ENCODE results near the gene ASB16. TPM values are rescaled to one million over a fixed set of nuclear protein-coding genes. Genes with fewer than 3 reads are reported as not detected.

Gene ASB16
- total and polyA plus RNA-seq, 9 of the 15 experiments (the other 6 are each of a cell fraction or from before 2014, with no cell fraction given), result 0.03 to 0.07 TPM; not detected in 7

DNA sequence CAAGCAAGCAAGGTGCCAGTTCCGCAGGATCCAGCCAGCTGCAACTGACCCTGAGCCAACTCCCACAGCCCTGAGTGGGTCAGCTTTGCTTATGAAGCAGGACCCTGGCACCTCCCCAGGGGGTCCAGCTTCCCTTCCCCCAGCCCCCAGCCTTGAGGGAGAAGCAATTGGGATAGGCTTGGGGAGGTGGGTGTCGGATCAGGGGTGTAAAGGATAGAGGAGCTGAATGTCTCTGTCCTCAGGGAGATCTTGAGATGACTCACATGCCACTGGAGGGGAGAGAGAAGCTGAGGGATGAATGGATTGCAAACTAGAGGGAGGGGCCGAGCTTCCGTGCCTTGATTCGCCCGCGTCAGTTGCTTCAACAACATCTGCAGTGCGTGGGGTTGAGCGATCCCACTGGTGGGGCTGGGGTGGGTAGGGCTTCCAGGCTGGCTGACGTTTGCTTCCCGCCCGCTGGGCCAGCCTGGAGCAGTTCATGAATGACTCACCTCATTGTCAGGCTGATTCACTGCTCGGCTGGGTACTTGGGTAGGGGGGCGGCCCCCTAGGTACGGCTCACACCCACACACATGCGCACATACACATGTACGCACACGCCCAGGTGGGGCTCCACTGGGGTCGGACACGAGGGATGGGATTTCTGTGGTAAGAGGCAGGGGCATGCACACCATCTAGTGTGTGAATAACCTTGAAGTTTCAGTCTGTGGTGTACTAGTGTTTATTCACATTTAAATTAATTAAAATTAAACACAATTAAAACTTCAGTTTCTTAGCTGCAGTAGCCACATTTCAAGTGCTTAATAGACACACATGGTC, 32.4 kb upstream of the ASB16 start (continued):
- TF ChIP-seq, protein P1, sequence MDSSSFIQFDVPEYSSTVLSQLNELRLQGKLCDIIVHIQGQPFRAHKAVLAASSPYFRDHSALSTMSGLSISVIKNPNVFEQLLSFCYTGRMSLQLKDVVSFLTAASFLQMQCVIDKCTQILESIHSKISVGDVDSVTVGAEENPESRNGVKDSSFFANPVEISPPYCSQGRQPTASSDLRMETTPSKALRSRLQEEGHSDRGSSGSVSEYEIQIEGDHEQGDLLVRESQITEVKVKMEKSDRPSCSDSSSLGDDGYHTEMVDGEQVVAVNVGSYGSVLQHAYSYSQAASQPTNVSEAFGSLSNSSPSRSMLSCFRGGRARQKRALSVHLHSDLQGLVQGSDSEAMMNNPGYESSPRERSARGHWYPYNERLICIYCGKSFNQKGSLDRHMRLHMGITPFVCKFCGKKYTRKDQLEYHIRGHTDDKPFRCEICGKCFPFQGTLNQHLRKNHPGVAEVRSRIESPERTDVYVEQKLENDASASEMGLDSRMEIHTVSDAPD (CRISPR knock-in tag; IDR thresholded peaks at IDR 0.05), result no peak
- no peak for TF ChIP-seq ZNF197 (CRISPR knock-in tag; IDR thresholded peaks at IDR 0.05; ENCODE audit: low read depth)
- TF ChIP-seq, protein P2, sequence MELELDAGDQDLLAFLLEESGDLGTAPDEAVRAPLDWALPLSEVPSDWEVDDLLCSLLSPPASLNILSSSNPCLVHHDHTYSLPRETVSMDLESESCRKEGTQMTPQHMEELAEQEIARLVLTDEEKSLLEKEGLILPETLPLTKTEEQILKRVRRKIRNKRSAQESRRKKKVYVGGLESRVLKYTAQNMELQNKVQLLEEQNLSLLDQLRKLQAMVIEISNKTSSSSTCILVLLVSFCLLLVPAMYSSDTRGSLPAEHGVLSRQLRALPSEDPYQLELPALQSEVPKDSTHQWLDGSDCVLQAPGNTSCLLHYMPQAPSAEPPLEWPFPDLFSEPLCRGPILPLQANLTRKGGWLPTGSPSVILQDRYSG (tag; conservative IDR thresholded peaks at IDR 0.05; ENCODE audit: low read depth), result no peak
- TF ChIP-seq ETV1 (tag; conservative IDR thresholded peaks at IDR 0.05; ENCODE audit: low read depth), result no peak
- TF ChIP-seq FOXJ3 (CRISPR knock-in tag; IDR thresholded peaks at IDR 0.05), result no peak
- TF ChIP-seq, protein P3, sequence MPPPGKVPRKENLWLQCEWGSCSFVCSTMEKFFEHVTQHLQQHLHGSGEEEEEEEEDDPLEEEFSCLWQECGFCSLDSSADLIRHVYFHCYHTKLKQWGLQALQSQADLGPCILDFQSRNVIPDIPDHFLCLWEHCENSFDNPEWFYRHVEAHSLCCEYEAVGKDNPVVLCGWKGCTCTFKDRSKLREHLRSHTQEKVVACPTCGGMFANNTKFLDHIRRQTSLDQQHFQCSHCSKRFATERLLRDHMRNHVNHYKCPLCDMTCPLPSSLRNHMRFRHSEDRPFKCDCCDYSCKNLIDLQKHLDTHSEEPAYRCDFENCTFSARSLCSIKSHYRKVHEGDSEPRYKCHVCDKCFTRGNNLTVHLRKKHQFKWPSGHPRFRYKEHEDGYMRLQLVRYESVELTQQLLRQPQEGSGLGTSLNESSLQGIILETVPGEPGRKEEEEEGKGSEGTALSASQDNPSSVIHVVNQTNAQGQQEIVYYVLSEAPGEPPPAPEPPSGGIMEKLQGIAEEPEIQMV (tag; conservative IDR thresholded peaks at IDR 0.05; ENCODE audit: low read depth), result no peak
- TF ChIP-seq RB1 (IDR thresholded peaks at IDR 0.05; ENCODE audit: low read depth), result peak; percentile 91
- peak; percentile 83 for TF ChIP-seq SMARCC2 (IDR thresholded peaks at IDR 0.05; ENCODE audit: low read depth)
- no peak for TF ChIP-seq KDM5B (IDR thresholded peaks at IDR 0.05; ENCODE audit: insufficient replicate concordance, low read depth, low read length)
- no peak for TF ChIP-seq CREBBP (IDR thresholded peaks at IDR 0.05; ENCODE audit: low read depth, low read length)
- TF ChIP-seq TAF9B (IDR thresholded peaks at IDR 0.05; ENCODE audit: partially characterized antibody), result peak; percentile 88
- TF ChIP-seq, protein P4, sequence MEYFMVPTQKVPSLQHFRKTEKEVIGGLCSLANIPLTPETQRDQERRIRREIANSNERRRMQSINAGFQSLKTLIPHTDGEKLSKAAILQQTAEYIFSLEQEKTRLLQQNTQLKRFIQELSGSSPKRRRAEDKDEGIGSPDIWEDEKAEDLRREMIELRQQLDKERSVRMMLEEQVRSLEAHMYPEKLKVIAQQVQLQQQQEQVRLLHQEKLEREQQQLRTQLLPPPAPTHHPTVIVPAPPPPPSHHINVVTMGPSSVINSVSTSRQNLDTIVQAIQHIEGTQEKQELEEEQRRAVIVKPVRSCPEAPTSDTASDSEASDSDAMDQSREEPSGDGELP (CRISPR knock-in tag; IDR thresholded peaks at IDR 0.05; ENCODE audit: borderline replicate concordance), result peak; percentile 93
- peak; percentile 85 for TF ChIP-seq SMARCA4 (IDR thresholded peaks at IDR 0.05)
- TF ChIP-seq NFYB (IDR thresholded peaks at IDR 0.05; ENCODE audit: extremely low read depth, insufficient read length), result no peak
- TF ChIP-seq RBM25 (IDR thresholded peaks at IDR 0.05; ENCODE audit: low read depth, low read length, severe bottlenecking), result no peak
- no peak for TF ChIP-seq KLF16 (IDR thresholded peaks at IDR 0.05)
- TF ChIP-seq HCFC1 (IDR thresholded peaks at IDR 0.05; ENCODE audit: low read depth, low read length), result no peak
- TF ChIP-seq, protein P5, sequence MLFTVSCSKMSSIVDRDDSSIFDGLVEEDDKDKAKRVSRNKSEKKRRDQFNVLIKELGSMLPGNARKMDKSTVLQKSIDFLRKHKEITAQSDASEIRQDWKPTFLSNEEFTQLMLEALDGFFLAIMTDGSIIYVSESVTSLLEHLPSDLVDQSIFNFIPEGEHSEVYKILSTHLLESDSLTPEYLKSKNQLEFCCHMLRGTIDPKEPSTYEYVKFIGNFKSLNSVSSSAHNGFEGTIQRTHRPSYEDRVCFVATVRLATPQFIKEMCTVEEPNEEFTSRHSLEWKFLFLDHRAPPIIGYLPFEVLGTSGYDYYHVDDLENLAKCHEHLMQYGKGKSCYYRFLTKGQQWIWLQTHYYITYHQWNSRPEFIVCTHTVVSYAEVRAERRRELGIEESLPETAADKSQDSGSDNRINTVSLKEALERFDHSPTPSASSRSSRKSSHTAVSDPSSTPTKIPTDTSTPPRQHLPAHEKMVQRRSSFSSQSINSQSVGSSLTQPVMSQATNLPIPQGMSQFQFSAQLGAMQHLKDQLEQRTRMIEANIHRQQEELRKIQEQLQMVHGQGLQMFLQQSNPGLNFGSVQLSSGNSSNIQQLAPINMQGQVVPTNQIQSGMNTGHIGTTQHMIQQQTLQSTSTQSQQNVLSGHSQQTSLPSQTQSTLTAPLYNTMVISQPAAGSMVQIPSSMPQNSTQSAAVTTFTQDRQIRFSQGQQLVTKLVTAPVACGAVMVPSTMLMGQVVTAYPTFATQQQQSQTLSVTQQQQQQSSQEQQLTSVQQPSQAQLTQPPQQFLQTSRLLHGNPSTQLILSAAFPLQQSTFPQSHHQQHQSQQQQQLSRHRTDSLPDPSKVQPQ (CRISPR knock-in tag; IDR thresholded peaks at IDR 0.05; ENCODE audit: borderline replicate concordance), result no peak
- peak; percentile 12 for TF ChIP-seq ZFP36 (IDR thresholded peaks at IDR 0.05; ENCODE audit: low read depth, low read length, partially characterized antibody)
- TF ChIP-seq L3MBTL2 (IDR thresholded peaks at IDR 0.05), result peak; percentile 79
